Tibial artery (tissue), 4 donors: ENCODE measurements around the gene KCNC3.

Experiments used
- DNase-seq, 2 donors: peaks; one replicate each; pipeline ENCODE4 v3.0.0-alpha.2; 2019
- H3K27ac ChIP-seq, 2 donors: fragments of 200-600 bp; sonication (generic) in 1 of 2; 1 replicate in 1 of 2; 2 replicates in 1 of 2; pipeline ENCODE4 v1.5.1; 2018 to 2019; ENCODE audit warnings: mild to moderate bottlenecking in 1 of 2
- H3K27me3 ChIP-seq, 2 donors: fragments of 200-600 bp; sonication (generic) in 1 of 2; one replicate each; pipeline versions ENCODE4 v1.5.1 to v1.6.0; 2016 to 2019
- H3K36me3 ChIP-seq, 3 donors: fragments of 200-600 bp; sonication (generic) in 2 of 3; one replicate each; pipeline ENCODE4 v1.5.1; 2016 to 2019; ENCODE audit warnings: mild to moderate bottlenecking in 2 of 3
- H3K4me1 ChIP-seq, 4 donors: fragments of 200-600 bp; sonication (generic) in 2 of 4; 1 replicate in 3 of 4; 2 replicates in 1 of 4; pipeline ENCODE4 v1.5.1; 2016 to 2019
- H3K4me3 ChIP-seq, 2 donors: fragments of 200-600 bp; sonication (generic) in 1 of 2; 1 replicate in 1 of 2; 2 replicates in 1 of 2; pipeline ENCODE4 v1.5.1; 2018 to 2019; ENCODE audit warnings: mild to moderate bottlenecking in 2 of 2
- H3K9me3 ChIP-seq, 3 donors: fragments of 200-600 bp; sonication (generic) in 1 of 3; one replicate each; pipeline ENCODE4 v1.5.1; 2016 to 2019
- intact Hi-C: fragments of 100-400 bp; cut with DNase I; formaldehyde crosslinking; loops from one replicate; pipeline ENCODE4 v1.15.0; 2023; ENCODE audit warnings: low total_unique reads
- TF ChIP-seq, protein P1 (sequence below), 2 experiments: fragments of 200-600 bp in 1 of 2; fragments of 450-650 bp in 1 of 2; IDR thresholded peaks; one replicate each; pipeline ENCODE4 v1.5.1; 2017 to 2019; ENCODE audit warnings: antibody characterized with exemption in 2 of 2, mild to moderate bottlenecking in 1 of 2, moderate library complexity in 1 of 2

The KCNC3 gene

GRCh38 chr19:50272263-50272897 is 56.8 kb downstream of the KCNC3 start:
- no peak for DNase-seq
- H3K36me3 ChIP-seq: peaks cover 0 to 61% (median 0%) of the 10 kb centered on the region in 3 donors
- H3K4me3 ChIP-seq: no peak overlapping the region
- TF ChIP-seq, protein P1, sequence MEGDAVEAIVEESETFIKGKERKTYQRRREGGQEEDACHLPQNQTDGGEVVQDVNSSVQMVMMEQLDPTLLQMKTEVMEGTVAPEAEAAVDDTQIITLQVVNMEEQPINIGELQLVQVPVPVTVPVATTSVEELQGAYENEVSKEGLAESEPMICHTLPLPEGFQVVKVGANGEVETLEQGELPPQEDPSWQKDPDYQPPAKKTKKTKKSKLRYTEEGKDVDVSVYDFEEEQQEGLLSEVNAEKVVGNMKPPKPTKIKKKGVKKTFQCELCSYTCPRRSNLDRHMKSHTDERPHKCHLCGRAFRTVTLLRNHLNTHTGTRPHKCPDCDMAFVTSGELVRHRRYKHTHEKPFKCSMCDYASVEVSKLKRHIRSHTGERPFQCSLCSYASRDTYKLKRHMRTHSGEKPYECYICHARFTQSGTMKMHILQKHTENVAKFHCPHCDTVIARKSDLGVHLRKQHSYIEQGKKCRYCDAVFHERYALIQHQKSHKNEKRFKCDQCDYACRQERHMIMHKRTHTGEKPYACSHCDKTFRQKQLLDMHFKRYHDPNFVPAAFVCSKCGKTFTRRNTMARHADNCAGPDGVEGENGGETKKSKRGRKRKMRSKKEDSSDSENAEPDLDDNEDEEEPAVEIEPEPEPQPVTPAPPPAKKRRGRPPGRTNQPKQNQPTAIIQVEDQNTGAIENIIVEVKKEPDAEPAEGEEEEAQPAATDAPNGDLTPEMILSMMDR (IDR thresholded peaks at IDR 0.05): no peak
- H3K9me3 ChIP-seq: no peaks in the 10 kb centered on the region
- intact Hi-C loops: loop anchor here (5.0 kb wide), 1 partner anchor 305 kb away; no protein-coding TSS in a partner anchor
- no peaks in the 10 kb centered on the region for H3K4me1 ChIP-seq
- no peak overlapping the region for H3K27ac ChIP-seq
- peaks cover 0 to 16% of the 10 kb centered on the region in 2 donors for H3K27me3 ChIP-seq

DNA sequence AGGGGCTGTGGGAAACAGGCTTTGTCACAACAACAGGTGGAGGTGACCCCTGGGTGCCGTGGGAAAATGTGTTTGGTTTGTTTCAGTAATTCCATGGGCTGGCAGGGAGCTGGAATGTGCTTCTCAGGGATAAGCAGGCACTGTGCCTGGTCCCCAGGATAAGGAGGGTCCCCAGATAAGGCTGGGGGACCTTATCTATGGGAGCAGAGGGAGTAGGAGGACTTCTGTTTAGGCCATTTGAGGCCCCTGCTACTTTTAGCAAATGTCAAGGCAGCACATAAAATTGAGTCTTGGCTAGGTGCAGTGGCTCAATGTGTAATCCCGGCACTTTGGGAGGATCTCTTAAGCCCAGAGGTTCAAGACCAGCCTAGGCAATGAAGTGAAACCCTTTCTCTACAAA is 59.5 kb downstream of the KCNC3 start:
- intact Hi-C loops: loop anchor here (5.0 kb wide), 1 partner anchor 302 kb away; no protein-coding TSS in a partner anchor
- H3K36me3 ChIP-seq: peaks cover 0 to 42% (median 0%) of the 10 kb centered on the region in 3 donors
- no peak overlapping the region for H3K4me3 ChIP-seq
- no peak overlapping the region for H3K27ac ChIP-seq
- TF ChIP-seq, protein P1 (IDR thresholded peaks at IDR 0.05): no peak
- H3K9me3 ChIP-seq: no peaks in the 10 kb centered on the region
- no peak for DNase-seq
- no peaks in the 10 kb centered on the region for H3K4me1 ChIP-seq
- H3K27me3 ChIP-seq: peaks cover 0 to 8% of the 10 kb centered on the region in 2 donors

- no peak for DNase-seq
- intact Hi-C loops: no loop called here
- Histone ChIP-seq H3K27ac (no peak overlapping the region), H3K36me3 (peaks cover 0 to 46% (median 0%) of the 10 kb centered on the region in 3 donors), H3K4me1 (no peaks in the 10 kb centered on the region), H3K4me3 (no peak overlapping the region), H3K27me3 (peaks cover 0 to 11% of the 10 kb centered on the region in 2 donors), H3K9me3 (no peaks in the 10 kb centered on the region)
- TF ChIP-seq, protein P1 (IDR thresholded peaks at IDR 0.05): no peak
These were observed 60.7 kb downstream of the KCNC3 start for GRCh38 chr19:50268501-50268900.

GRCh38 chr19:50268041-50268440 is 61.1 kb downstream of the KCNC3 start:
- Histone ChIP-seq H3K9me3 (no peaks in the 10 kb centered on the region), H3K36me3 (peaks cover 0 to 50% (median 0%) of the 10 kb centered on the region in 3 donors), H3K4me3 (no peak overlapping the region), H3K4me1 (no peaks in the 10 kb centered on the region), H3K27ac (no peak overlapping the region), H3K27me3 (peaks cover 0 to 11% of the 10 kb centered on the region in 2 donors)
- intact Hi-C loops: no loop called here
- DNase-seq: no peak
- TF ChIP-seq, protein P1 (IDR thresholded peaks at IDR 0.05): no peak

GRCh38 chr19:50266896-50267295 is 62.3 kb downstream of the KCNC3 start:
- no peaks in the 10 kb centered on the region for H3K9me3 ChIP-seq
- H3K36me3 ChIP-seq: peaks cover 0 to 50% (median 0%) of the 10 kb centered on the region in 3 donors
- TF ChIP-seq, protein P1 (IDR thresholded peaks at IDR 0.05): no peak
- intact Hi-C loops: no loop called here
- no peaks in the 10 kb centered on the region for H3K4me1 ChIP-seq
- no peak overlapping the region for H3K4me3 ChIP-seq
- DNase-seq: no peak
- peaks cover 0 to 11% of the 10 kb centered on the region in 2 donors for H3K27me3 ChIP-seq
- H3K27ac ChIP-seq: no peak overlapping the region
